Anterior cingulate cortex (tissue), 58 donors: Measurements from ENCODE around the gene LYSET.
"Not testable (repeated sequence)": the region's sequence is repeated elsewhere in the genome, so short reads cannot be mapped to it uniquely, and the experiment has no call there.

Source experiments
- DNase-seq, 58 donors: peaks; one replicate each; lab custom pipeline; 2025; lab: John Stamatoyannopoulos, UW

The LYSET gene

DNA sequence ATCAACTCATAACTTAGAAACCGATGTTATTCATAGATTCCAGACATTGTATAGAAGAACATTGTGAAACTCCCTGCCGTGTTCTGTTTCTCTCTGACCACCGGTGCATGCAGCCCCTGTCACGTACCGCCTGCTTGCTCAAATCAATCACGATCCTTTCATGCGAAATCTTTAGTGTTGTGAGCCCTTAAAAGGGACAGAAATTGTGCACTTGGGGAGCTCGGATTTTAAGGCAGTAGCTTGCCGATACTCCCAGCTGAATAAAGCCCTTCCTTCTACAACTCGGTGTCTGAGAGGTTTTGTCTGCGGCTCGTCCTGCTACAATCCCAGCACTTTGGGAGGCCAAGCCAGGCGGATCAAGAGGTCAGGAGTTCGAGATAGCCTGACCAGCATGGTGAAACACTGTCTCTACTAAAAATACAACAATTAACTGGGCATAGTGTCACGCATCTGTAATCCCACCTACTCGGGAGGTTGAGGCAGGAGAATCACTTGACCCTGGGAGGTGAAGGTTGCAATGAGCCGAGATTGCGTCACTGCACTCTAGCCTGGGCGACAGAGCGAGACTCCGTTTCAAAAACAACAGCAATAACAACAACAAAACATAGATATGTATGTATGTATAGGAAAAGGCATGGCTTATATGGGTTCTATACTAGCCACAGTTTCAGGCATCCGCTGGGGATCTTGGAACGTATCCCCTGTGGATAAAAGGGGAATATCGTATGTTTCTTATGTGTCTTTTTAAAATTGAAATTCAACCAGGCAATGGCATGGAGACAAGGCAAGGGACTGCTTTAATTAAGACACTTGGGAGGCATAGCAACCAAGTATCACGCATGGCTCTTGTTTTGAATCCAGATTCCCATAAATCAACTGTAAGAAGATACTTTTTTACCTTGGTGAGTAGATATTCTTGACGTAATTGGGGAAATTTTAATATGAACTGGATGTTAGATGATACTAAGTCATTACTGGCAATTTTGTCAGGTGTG is 19.5 kb upstream of the LYSET start:
- DNase-seq = not testable (repeated sequence)

- DNase-seq = not testable (repeated sequence)
These were observed 16.5 kb upstream of the LYSET start for GRCh38 chr14:93168610-93169009.

- DNase-seq = not testable (repeated sequence)
These were observed 15.5 kb upstream of the LYSET start for GRCh38 chr14:93169619-93170018.

DNA sequence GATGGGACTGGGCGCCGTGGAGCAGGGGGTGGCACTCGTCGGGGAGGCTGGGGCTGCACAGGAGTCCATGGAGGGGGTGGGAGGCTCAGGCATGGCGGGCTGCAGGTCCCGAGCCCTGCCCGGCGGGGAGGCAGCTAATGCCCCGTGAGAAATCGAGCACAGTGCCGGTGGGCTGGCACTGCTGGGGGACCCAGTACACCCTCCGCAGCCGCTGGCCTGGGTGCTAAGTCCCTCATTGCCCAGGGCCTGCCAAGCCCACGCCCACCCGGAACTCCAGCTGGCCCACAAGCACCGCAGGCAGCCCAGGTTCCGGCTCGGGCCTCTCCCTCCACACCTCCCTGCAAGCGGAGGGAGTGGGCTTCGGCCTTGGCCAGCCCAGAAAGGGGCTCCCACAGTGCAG is 15.0 kb upstream of the LYSET start:
- not testable (repeated sequence) for DNase-seq

GRCh38 chr14:93171376-93171775 is 13.7 kb upstream of the LYSET start:
- no peak for DNase-seq

DNA sequence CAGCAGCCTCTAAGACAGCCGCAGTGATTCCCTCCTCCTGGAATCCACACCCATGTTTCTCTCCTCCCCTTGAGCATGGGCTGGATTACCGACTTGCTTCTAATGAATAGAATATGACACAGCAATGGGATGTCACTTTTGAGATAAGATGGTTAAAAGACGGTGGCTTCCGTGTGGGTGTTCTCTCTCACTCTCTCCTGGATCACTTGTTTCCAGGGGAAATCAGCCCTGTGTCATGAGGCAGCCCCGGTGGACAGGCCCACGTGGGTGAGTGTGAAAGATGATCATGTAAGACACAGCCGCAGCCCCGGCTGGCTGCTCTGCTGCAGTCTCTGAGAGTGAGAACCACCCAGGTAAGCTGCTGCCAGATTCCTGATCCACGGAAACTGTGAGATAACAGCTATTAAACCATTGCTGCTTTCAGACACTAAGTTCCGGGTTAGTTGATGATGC is 11.1 kb upstream of the LYSET start:
- DNase-seq = peak in 13 of 58 donors; percentile 6 to 64 (median 14)

DNA sequence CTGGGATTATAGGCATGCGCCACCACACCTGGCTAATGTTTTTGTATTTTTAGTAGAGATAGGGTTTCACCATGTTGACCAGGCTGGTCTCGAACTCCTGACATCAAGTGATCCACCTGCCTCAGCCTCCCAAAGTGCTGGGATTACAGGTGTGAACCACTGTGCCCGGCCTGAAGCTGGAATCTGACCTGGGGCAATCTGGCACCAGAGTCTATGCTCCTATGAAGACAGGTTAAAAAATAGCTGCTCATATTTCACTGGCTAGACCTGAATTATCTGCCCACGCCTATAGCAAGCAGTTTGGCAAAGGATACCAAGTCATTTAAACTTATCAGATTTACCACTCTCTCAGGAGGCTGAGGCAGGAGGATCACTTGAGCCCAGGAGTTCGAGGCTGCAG is 10.4 kb upstream of the LYSET start:
- not testable (repeated sequence) for DNase-seq

DNA sequence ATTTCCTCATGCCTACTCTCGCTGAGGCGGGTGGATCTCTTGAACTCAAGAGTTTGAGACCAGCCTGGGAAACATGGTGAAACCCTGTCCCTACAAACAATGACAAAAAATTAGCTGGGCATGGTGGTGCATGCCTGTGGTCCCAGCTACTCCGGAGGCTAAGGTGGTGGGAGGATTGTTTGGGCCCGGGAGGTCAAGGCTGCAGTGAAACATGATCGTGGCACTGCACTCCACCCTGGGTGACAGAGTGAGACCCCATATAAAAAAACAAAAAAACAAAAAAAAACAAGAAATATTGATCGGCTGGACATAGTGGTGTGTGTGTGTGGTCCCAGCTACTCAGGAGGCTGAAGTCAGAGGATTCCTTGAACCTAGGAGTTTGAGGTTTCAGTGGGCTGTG is 9.6 kb upstream of the LYSET start:
- no peak for DNase-seq

DNA sequence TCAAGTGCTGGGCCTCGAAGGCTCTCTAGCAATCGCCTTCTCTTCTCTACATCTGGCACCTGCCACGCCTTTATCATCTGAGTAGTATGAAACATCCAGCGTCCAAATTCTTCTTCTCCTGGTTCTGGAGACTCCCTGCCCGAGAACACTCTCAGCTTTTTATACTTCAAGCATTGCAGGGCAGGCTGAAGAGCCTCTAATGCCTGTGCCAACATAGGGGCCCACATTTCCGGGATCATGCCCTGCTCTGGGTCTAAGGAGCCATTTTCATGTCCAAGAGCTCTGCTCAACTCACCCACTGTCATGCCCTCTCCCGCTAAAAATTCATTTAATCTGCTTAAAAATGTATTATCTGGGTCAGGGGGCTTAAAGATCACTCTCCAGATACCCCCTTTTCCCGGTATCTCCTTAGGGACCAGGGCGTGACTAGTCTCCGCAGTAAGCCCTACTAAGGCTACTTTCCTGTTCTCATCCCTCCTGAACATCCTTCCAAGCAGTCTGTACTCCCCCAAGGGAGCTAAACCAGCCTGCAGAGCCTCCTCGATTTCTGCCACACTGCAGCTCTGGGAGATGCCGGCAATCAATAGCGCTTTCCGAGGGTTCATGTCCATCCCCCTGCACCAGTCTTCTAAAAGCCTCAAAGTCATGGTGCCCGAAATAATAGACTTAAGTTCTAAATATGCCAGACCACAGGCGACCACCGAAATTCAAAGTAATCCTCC is 1.4 kb upstream of the LYSET start:
- no peak for DNase-seq

- no peak for DNase-seq
These were observed 218 bp downstream of the LYSET start for GRCh38 chr14:93185349-93185720.

DNA sequence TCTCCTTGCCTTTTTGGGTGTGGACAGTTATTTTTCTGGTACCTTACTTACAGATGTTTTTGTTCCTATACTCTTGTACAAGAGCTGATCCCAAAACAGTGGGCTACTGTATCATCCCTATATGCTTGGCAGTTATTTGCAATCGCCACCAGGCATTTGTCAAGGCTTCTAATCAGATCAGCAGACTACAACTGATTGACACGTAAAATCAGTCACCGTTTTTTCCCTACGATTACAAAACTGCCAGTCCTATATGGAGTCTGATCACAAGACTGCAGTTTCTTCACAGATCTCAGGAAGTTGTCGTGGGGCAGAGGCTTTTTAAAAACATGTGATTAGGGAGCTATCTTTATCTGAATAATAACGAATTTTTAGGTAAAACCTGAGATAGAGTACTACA is 1.3 kb downstream of the LYSET start:
- no peak for DNase-seq

- no peak for DNase-seq
These were observed 1.8 kb downstream of the LYSET start for GRCh38 chr14:93186956-93187355.

- no peak for DNase-seq
These were observed 10.3 kb downstream of the LYSET start for GRCh38 chr14:93195316-93195999.

GRCh38 chr14:93199031-93199430 is 13.9 kb downstream of the LYSET start:
- DNase-seq = no peak

DNA sequence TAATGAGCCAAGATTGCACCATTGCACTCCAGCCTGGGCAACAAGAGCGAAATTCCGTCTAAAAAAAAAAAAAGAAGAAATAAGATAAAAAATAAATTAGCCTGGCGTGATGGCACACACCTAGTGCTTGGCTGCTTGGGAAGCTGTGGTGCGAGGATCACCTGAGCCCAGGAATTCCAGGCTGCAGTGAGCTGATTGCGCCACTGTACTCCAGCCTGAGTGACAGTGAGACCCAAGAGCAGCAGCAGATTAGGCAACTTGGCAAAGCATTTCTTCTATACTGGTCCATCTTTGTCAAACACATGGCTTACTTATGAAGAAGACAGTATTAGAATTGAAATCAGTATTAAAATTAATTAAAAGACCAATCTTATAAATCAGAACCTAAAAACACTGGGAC is 15.4 kb downstream of the LYSET start:
- no peak for DNase-seq

DNA sequence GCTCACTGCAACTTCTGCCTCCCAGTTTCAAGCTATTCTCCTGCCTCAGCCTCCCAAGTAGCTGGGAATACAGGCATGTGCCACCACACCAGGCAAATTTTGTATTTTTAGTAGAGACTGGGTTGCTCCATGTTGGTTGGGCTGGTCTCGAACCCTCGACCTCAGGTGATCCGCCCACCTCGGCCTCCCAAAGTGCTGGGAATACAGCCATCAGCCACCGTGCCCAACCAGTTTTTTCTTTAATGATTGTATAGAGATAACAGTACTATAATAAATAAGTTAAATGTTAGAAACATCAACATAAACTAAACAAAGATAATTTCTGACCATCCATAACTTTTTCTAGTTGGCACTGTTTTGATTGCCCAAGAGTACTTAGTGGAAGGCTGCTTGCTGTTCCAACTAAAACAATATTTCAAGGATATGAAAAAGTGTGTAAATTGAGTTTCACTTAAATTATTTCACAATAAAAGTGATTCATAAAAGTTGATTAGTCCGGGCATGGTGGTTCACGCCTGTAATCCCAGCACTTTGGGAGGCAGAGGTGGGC is 16.1 kb downstream of the LYSET start:
- DNase-seq = no peak

DNA sequence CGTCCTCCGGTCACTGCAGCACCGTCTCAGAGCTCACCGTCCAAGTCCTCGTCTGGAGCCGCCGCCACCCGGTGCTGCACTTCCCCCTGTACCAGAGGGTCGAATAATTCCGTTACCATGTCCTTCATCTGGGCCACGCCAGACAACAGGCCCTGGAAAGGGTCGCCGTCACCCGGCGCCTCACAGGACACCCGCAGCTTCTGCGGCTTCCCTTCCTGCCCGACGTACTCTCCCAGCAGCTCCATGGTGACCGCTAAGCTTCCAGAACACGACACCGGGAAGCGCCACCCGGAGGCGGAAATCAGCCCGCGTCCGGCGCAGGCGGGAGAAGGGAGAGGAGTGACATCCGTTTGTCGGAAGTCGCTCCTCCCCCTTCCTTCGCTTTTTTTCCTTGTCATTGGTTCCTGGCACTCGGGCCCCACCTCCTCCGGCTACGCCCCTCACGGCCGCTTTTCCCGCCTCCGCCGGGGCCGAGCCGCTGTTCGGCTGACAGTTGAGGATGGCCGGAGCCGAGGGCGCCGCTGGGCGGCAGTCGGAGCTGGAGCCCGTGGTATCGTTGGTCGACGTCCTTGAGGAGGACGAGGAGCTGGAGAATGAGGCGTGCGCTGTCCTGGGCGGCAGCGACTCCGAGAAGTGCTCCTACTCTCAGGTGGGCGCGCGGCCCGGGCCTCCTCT is 21.8 kb downstream of the LYSET start, which contains the start of the genes GON7 and UBR7:
Gene GON7, minus strand, starts transcription at position 273 of the 675 bp plus-strand sequence. Its CDS starts 28 bp downstream, at position 245.
Gene UBR7, plus strand, starts transcription at position 464 of the 675 bp plus-strand sequence. Its CDS starts 36 bp downstream, at position 500.
- peak; percentile 69 to 98 (median 94) for DNase-seq

- peak in 38 of 58 donors; percentile 14 to 80 (median 60) for DNase-seq
These were observed 22.6 kb downstream of the LYSET start for GRCh38 chr14:93207468-93208308.

GRCh38 chr14:93212432-93212831 is 27.3 kb downstream of the LYSET start:
- no peak for DNase-seq
